KMS-11 (cell line): Measurements from ENCODE around the gene MYO1E.
"Not testable (repeated sequence)": the region's sequence is repeated elsewhere in the genome, so short reads cannot be mapped to it uniquely, and the experiment has no call there.

Source experiments
- H2AFZ ChIP-seq: fragments of 200-600 bp; sonication (generic); 2 replicates; pipeline ENCODE4 v1.6.1; 2016; ENCODE audit warnings: antibody characterized with exemption, mixed run types, low read depth
- H3K27ac ChIP-seq: fragments of 200-600 bp; sonication (generic); 2 replicates; pipeline ENCODE4 v1.6.1; 2016; ENCODE audit warnings: mild to moderate bottlenecking, mixed run types
- H3K27me3 ChIP-seq: fragments of 200-600 bp; sonication (generic); 2 replicates; pipeline ENCODE4 v1.6.1; 2017; ENCODE audit warnings: mild to moderate bottlenecking, low read depth, mixed run types, moderate library complexity; ENCODE audit not compliant: insufficient read depth
- H3K36me3 ChIP-seq: fragments of 200-600 bp; sonication (generic); 2 replicates; pipeline ENCODE4 v1.6.1; 2017; ENCODE audit warnings: mild to moderate bottlenecking, mixed run types; ENCODE audit not compliant: insufficient read depth
- H3K4me1 ChIP-seq: fragments of 200-600 bp; sonication (generic); 2 replicates; pipeline ENCODE4 v1.6.1; 2016; ENCODE audit warnings: mild to moderate bottlenecking, low read depth, mixed run types; ENCODE audit not compliant: poor library complexity, severe bottlenecking
- H3K4me2 ChIP-seq: fragments of 200-600 bp; sonication (generic); 2 replicates; pipeline ENCODE4 v1.7.0; 2016; ENCODE audit warnings: mild to moderate bottlenecking, mixed run types
- H3K4me3 ChIP-seq: fragments of 200-600 bp; sonication (generic); IDR thresholded peaks from 2 replicates; pipeline ENCODE4 v1.6.1; 2017; ENCODE audit warnings: low read depth, low read length, mixed read lengths; ENCODE audit not compliant: insufficient read depth
- H3K79me2 ChIP-seq: fragments of 200-600 bp; sonication (generic); 2 replicates; pipeline ENCODE4 v1.6.1; 2016; ENCODE audit warnings: low read depth, mixed run types; ENCODE audit not compliant: insufficient read depth
- H3K9ac ChIP-seq: fragments of 200-600 bp; sonication (generic); 2 replicates; pipeline ENCODE4 v1.6.1; 2016; ENCODE audit warnings: mild to moderate bottlenecking, mixed run types
- H4K20me1 ChIP-seq: fragments of 200-600 bp; sonication (generic); 2 replicates; pipeline ENCODE4 v1.6.1; 2016; ENCODE audit warnings: mild to moderate bottlenecking, mixed run types; ENCODE audit not compliant: insufficient read depth
- TF ChIP-seq, protein P1 (sequence below): fragments of 200-600 bp; sonication (generic); conservative IDR thresholded peaks from 2 replicates; pipeline ENCODE4 v1.6.1; 2017; ENCODE audit warnings: low read depth, mild to moderate bottlenecking, antibody characterized with exemption, low read length, moderate library complexity, mixed read lengths

MYO1E gene

DNA sequence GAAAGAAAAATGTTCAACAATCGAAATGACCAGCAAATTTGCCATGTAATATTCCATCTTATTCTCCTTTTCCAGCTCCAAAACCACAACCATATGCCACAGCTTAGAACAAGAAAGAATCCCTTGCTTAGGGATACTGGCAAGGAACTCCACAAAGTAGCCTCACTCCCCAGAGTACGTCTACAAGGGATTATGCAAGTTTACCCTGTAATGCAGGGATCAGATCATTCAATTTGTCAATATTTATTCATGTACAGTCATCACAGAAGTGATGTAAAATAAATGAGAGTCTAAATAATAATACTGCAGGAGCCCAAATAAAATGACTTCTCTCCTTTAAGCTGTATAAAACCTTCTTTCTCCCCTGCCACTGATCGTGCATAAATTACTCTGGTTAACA lies 23.5 kb upstream of the MYO1E start:
- Histone ChIP-seq H3K4me1 (no peaks in the 10 kb centered on the region), H3K4me2 (no peak overlapping the region), H2AFZ (no peak overlapping the region), H3K4me3 (no peak overlapping the region), H3K27ac (no peak overlapping the region), H4K20me1 (no peaks in the 10 kb centered on the region), H3K79me2 (no peaks in the 10 kb centered on the region), H3K36me3 (no peaks in the 10 kb centered on the region), H3K9ac (no peak overlapping the region), H3K27me3 (no peaks in the 10 kb centered on the region)
- TF ChIP-seq, protein P1, sequence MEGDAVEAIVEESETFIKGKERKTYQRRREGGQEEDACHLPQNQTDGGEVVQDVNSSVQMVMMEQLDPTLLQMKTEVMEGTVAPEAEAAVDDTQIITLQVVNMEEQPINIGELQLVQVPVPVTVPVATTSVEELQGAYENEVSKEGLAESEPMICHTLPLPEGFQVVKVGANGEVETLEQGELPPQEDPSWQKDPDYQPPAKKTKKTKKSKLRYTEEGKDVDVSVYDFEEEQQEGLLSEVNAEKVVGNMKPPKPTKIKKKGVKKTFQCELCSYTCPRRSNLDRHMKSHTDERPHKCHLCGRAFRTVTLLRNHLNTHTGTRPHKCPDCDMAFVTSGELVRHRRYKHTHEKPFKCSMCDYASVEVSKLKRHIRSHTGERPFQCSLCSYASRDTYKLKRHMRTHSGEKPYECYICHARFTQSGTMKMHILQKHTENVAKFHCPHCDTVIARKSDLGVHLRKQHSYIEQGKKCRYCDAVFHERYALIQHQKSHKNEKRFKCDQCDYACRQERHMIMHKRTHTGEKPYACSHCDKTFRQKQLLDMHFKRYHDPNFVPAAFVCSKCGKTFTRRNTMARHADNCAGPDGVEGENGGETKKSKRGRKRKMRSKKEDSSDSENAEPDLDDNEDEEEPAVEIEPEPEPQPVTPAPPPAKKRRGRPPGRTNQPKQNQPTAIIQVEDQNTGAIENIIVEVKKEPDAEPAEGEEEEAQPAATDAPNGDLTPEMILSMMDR = no peak

DNA sequence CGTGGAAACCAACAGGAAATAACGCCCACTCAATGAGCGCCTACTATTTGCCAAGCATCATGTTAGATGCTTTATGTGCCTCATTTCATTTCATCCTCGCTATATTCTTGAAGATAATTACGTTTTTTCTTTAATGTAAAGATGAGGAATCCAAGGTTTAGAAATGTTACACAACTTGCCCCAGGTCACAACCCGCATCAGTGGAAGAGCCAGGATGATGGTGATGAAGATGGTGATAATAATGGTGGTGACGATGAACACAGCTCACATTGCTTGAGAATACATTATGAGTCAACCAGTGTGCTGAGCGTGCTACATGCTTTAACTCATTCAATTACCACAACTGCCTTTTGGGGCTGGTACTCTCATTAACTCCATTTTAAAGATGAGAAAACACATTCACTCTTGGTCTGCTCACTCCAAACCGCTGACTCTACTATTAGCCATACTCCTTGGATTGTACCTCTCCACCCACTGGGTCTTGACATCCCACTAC lies 21.5 kb upstream of the MYO1E start:
- no peak overlapping the region for H3K4me3 ChIP-seq

DNA sequence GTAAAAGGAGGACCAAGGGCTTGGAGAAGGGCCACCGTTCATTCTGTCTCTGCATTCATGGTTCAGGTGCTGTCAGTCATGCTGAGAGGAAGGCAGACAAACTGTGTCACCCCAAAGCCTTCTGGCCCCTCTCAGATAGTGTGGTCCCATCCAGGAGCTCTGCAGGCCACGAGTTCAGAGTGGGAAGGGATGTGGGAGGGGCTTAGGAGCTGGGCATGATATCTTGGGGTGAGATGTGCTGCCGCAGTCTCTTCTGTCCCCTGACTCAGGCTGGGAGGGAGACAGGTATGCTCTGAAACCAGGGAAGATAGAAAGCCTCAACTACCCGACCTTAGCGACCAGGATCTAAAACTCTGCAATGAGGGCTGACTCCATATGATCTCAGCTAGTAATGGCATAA lies 19.6 kb upstream of the MYO1E start:
- Histone ChIP-seq H4K20me1 (no peaks in the 10 kb centered on the region), H3K27me3 (no peaks in the 10 kb centered on the region), H3K79me2 (no peaks in the 10 kb centered on the region), H3K4me1 (no peaks in the 10 kb centered on the region), H3K4me3 (no peak overlapping the region), H3K27ac (no peak overlapping the region), H3K9ac (no peak overlapping the region), H3K4me2 (no peak overlapping the region), H2AFZ (no peak overlapping the region), H3K36me3 (no peaks in the 10 kb centered on the region)
- TF ChIP-seq, protein P1 = no peak

More for the DNA sequence above, 21.5 kb upstream of the MYO1E start:
- no peak overlapping the region for H2AFZ ChIP-seq
- H3K27me3 ChIP-seq = no peaks in the 10 kb centered on the region
- no peak overlapping the region for H3K9ac ChIP-seq
- no peaks in the 10 kb centered on the region for H3K79me2 ChIP-seq
- H3K27ac ChIP-seq = no peak overlapping the region
- TF ChIP-seq, protein P1 = no peak
- H4K20me1 ChIP-seq = no peaks in the 10 kb centered on the region
- no peak overlapping the region for H3K4me2 ChIP-seq
- no peaks in the 10 kb centered on the region for H3K36me3 ChIP-seq
- no peaks in the 10 kb centered on the region for H3K4me1 ChIP-seq

DNA sequence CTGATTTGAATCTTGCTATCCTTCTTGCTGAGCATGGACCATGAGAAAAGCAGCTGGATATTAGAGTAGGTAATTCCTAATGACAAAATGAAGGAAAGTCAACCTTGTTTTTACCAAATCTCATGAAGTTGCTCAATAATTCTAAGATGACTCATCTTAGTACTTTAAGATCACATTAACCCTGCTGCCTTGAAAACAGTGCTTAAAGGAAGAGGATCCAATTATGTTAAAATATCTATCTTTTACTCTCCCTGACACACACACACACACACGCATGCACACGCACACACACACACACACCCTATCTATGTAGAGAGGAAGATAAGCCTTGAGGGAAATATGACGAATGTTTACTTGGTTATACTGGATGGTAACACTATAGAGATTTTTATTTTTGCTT lies 16.0 kb upstream of the MYO1E start:
- Histone ChIP-seq H3K27me3 (no peaks in the 10 kb centered on the region), H2AFZ (no peak overlapping the region), H3K79me2 (no peaks in the 10 kb centered on the region), H3K9ac (no peak overlapping the region), H3K4me1 (no peaks in the 10 kb centered on the region), H3K4me3 (no peak overlapping the region), H3K27ac (no peak overlapping the region), H4K20me1 (no peaks in the 10 kb centered on the region), H3K36me3 (no peaks in the 10 kb centered on the region), H3K4me2 (no peak overlapping the region)
- TF ChIP-seq, protein P1 = no peak

DNA sequence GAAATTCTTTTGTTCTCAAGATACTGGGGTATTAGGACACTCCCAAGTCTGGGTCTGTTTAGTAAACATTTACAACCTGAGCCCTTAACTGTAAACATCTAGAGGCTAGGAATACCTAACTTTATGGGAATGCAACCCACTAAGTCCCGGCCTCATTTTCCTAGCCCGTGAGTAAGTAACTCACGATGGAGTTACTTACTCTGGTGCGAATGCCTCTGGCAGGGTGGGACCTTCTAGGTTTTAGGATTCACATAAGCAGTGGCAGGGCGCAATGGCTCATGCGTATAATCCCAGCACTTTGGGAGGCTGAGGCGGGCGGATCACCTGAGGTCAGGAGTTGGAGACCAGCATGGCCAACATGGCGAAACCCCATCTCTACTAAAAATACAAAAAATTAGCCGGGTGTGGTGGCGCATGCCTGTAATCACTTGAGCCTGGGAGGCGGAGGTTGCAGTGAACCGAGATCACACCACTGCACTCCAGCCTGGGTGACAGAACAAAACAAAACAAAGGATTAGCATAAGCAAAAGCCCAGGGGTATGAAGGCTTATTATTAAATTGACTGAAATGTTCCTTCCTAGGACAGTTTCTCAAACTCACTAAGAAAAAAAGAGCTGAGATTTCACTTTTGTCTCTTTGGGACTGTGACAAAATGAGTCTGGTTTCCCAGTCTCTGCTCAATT lies 14.7 kb upstream of the MYO1E start:
- H3K27ac ChIP-seq, H3K4me2 ChIP-seq, H3K4me1 ChIP-seq, H3K36me3 ChIP-seq, H3K27me3 ChIP-seq, H3K4me3 ChIP-seq, H4K20me1 ChIP-seq, H2AFZ ChIP-seq, H3K79me2 ChIP-seq, H3K9ac ChIP-seq: not testable (repeated sequence)
